ENCODE measurements around the gene ISG15.
"Not testable (repeated sequence)": the region's sequence is repeated elsewhere in the genome, so short reads cannot be mapped to it uniquely, and the experiment has no call there.

The ISG15 gene

GRCh38 chr1:995665-996633 is 17.3 kb upstream of the ISG15 start:
- DNase-seq = no peak

DNA sequence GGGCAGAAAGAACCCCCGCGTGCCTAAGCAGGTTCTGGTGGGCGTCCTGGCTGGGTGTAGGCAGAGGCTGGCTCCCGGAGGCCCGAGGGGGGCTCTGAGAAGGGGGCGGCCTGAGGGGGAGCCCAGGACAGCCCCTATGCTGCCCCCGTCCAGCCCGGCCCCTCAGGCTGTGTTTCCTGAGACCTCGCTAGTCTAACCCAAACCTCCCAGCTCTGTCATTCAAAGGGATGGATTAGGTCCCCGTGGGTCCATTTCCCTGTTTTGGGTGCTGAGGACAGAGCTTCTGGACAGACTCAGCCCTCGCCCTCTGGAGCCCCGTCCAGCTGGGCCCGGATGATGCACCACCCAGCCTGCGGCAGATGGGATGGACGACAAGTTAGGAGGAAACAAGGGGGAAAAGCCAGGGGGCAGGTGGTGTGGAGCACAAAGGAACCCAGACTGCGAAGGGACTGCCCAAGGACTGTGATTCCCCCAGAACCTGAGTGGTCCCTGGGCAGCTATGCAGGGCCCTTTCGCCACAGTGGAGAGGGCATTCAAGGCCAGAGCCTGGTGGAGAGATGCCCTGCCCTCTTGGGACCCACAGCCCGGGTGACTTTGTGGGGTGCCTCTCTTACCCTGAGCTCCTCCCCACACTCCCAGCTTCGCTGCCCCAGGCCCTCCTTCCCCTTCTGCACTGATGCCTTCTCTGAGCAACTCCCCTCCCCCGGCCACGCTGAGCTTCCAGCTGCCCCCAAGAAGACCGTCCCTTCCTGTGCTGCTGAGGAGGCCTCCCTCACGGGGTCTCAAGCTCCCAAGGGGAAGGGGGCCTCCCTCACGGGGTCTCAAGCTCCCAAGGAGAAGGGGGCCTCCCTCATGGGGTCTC is 16.2 kb upstream of the ISG15 start:
- no peak for DNase-seq

DNA sequence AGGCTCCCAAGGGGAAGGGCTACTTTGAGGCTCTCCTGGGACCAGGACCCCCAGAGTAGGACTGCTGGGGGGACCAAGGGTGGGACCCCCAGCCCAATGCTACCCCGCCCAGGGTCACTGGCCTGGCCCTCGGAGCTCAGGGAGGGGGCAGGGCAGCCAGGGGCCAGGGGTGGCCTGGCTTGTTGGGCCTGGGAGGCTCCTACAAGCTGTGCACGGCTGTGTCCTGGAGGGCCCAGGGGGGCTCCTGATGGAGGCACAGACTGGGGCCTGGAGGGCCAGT is 15.6 kb upstream of the ISG15 start:
- DNase-seq = no peak

DNA sequence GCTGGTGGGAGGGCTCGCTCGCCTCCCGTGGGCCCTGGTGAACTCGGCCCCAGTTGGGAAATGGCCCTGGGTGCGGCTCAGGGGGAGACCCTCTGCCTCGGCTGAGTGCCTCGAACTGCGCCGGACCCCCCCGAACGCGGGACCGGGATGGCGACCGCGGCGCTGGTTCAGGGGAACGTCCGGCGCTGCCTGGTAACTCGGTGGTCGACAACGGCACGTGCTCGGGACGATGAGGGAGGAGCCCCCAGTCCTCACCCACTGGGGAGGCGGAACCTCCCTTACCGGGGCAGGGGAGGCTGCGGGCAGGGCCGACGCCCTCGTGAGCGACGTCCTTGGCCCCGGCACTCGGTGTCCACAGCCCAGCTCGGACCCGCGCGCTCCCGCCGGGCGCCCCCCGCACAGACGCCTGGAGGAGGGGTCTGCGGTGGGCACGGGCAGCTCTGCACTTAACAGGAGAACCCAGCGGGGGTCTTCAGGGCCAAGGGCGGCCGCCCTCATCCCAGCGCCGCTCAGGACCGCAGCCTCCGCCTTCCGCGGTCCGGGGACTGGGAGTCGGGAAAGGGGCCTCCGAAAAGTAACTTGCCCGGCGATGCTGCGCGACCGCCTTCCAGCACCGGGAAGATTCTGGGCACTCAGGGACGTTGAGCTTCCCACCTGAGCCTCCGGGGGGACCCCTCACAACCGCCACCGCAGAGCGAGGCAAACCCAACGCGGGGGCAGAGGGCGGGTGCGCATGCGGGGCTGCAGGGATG is 15.1 kb upstream of the ISG15 start:
- DNase-seq = no peak

- no peak for DNase-seq
These were observed 14.6 kb upstream of the ISG15 start for GRCh38 chr1:998745-998994.

DNA sequence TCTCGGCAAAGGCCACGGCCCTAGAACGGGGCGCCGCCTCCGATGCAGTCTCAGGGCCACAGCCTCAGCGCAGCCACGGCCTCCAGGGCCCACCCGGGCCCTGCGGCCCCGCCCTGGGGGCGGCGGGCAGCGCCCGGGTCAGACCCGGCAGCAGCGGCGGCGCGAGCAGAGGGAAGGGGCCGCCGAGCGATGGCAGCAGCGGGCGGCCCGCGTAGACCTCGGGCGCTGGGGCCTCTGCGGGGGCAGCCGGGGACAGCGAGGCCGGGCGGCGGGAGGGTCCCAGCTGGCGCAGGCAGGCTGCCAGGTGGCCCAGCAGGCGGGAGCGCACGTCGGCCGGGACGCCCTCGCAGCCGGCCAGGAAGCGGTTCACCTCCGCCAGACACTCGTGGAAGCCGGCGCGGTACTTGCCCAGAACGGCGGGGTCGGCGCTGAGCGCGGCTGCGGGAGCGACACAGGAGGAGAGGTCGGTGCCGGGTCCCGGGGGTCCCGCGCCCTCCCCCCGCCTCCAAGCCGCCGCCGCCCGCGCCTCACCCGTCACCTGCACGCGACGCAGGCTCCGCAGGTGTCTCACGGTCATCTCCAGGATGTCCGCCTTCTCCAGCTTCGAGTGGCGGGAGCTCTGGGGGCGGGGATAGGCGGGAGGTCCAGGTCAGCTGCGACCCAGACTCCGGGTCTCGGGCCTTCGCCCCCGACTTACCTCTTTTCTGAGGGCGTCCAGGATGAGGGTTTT is 14.1 kb upstream of the ISG15 start:
- DNase-seq = no peak

DNA sequence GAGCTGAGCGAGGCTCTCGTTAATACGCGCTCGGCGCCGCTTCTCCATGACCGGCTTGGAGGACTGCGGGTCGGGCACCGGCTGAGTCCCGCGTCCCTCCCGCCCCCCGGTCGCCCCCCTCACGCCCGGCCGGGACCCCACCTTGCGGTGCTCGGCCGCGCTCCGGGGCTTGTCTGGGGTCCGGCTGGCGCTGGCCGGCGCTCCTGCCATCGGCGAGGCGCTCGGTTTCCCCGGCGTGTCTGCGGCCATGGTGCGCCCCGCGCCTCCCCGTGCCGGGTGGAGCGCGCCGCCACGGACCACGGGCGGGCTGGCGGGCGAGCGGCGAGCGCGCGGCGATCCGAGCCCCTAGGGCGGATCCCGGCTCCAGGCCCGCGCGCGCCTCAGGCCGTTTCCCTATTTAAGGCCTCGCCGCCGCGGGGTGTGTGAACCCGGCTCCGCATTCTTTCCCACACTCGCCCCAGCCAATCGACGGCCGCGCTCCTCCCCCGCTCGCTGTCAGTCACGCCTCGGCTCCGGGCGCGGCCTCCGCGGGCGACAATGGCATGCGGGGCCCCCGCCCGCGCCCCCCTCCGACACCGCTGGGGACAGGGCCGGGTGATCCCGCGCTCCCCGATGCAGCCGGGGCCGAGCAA is 13.5 kb upstream of the ISG15 start, which contains the start of gene HES4:
TSS of gene HES4 (minus strand) at position 373 of the 632 bp plus-strand sequence. CDS start at position 249, 124 bp downstream.
- peak; percentile 62 for DNase-seq

- DNase-seq = peak; percentile 78
These were observed 12.8 kb upstream of the ISG15 start for GRCh38 chr1:1000357-1001056.

GRCh38 chr1:1001057-1001783 is 12.1 kb upstream of the ISG15 start:
- DNase-seq = no peak

- no peak for DNase-seq
These were observed 9.5 kb upstream of the ISG15 start for GRCh38 chr1:1003618-1004419.

DNA sequence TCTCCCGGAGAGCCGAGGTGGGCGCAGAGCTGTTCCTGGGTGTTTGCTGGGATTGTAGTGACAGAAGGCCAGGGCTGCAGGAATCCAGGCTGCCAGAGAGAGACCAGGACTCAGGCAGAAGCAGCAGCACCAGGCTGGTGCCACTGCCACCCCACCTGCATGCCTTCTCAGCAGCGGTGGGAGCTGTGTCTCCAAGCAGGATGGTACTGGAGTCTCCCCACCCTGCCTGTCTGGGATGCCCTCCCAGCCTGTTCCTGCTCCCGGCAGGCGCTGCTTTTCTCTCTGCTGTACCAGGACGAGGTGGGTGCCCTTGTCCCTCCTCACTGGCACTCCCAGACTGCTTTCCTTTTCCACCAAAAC is 8.9 kb upstream of the ISG15 start:
- no peak for DNase-seq

- DNase-seq = no peak
These were observed 8.3 kb upstream of the ISG15 start for GRCh38 chr1:1004780-1005697.

- no peak for DNase-seq
These were observed 7.5 kb upstream of the ISG15 start for GRCh38 chr1:1005774-1006304.

DNA sequence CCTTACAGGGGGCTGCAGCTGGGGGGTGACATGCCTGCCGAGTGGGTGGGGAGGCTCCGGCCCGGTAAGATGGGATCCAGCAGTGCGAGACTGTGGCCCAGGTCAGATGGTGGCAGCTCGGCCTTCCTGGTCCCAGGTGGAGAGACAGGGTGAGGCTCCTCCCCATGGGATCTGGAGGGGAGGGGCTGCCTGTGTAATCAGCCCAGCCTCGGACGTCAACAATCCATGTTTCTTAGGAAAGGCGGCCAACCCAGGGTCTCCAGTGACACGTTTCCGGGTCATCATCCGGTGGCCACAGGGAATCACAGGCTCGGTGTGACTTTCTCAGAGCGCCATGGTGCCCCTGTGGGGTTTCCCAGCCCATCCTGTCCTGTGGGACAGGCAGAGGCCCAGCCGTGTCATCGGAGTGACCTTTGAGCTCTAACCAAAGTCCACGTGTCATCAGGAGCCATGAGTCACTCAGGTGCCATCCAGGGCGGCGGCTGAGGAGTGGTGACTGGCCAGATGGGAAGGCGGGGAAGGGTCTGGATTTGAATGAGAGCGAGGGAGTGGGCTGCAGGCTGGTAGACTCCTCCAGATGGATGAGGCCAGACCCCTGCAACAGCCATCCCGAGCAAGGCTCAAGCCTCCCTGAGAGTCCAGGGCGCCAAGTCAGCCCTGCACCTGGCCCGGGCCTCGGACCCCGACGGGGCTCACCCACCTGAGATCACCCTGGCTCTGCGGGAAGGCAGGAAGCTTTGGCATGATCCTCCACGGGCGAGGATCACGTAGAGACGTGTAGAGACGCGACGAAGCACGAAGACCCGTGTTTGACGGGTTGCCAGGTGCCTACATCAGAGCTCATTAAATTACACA is 6.8 kb upstream of the ISG15 start:
- DNase-seq = no peak

- DNase-seq = not testable (repeated sequence)
These were observed 3.2 kb upstream of the ISG15 start for GRCh38 chr1:1010131-1010530.

GRCh38 chr1:1011396-1011949 is 1.8 kb upstream of the ISG15 start:
- DNase-seq = no peak

- DNase-seq = not testable (repeated sequence)
These were observed 577 bp upstream of the ISG15 start for GRCh38 chr1:1012736-1013104.

All from activated T-cell treated with anti-CD3 and anti-CD28 coated beads for 4 hours (primary cell).